ENCODE data around the gene PIPOX.

PIPOX gene

DNA sequence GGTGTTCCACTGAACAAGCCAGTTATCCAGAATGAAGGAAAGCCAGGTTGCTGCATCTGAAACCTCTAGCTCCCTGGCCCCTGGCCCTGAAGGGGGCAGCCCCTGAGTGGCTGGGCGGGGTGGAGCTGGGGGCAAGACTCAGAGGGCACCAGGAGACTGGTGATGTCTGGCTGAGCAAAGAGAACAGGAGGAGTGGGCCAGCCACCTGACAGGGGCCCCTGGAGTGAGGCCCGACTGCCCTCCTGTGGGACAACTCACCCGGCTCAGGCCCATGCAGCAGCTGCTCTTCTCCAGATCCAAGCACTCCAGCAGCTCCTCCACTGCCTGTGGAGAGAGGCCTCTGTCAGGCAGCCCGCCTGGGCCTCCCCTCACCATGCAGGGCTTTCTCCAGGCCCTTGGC lies 60.4 kb downstream of the PIPOX start:
- no peak for DNase-seq

Measured in activated CD4-positive, alpha-beta T cell treated with anti-CD3 and anti-CD28 coated beads, Interleukin-2, amount 50 U/mL, for 1 hour (primary cell).